Thyroid gland (tissue), 4 donors: Measurements from ENCODE around the gene ZNF860. TPM values are rescaled to one million over a fixed set of nuclear protein-coding genes. Genes with fewer than 3 reads are reported as not detected.

Experiments
- DNase-seq, 2 donors: peaks; one replicate each; pipeline ENCODE4 v3.0.0-alpha.2; 2019
- H3K27ac ChIP-seq, 3 donors: fragments of 200-600 bp; sonication (generic); 1 replicate in 2 of 3; 2 replicates in 1 of 3; pipeline ENCODE4 v1.5.1; 2016 to 2019; ENCODE audit warnings: mild to moderate bottlenecking in 1 of 3, moderate library complexity in 1 of 3
- H3K27me3 ChIP-seq: fragments of 200-600 bp; sonication (generic); one replicate; pipeline ENCODE4 v1.5.1; 2019
- H3K36me3 ChIP-seq, 2 donors: fragments of 200-600 bp; sonication (generic); one replicate each; pipeline ENCODE4 v1.5.1; 2016 to 2019
- H3K4me1 ChIP-seq, 2 donors: fragments of 200-600 bp; sonication (generic); one replicate each; pipeline ENCODE4 v1.5.1; 2017 to 2019
- H3K4me3 ChIP-seq, 3 donors: fragments of 200-600 bp; sonication (generic); replicated peaks in 1 of 3; 1 replicate in 2 of 3; 2 replicates in 1 of 3; pipeline ENCODE4 v1.5.1; 2016; ENCODE audit warnings: mild to moderate bottlenecking in 1 of 3
- H3K9me3 ChIP-seq: fragments of 200-600 bp; sonication (generic); one replicate; pipeline ENCODE4 v1.5.1; 2017
- CTCF ChIP-seq, 6 experiments: fragments of 200-600 bp in 3 of 6; fragments of 450-650 bp in 3 of 6; sonication (generic) in 3 of 6; IDR thresholded peaks; one replicate each; pipeline ENCODE4 v1.5.1; 2016 to 2019; ENCODE audit warnings: antibody characterized with exemption in 6 of 6, mild to moderate bottlenecking in 2 of 6, inconsistent platforms in 1 of 6, moderate library complexity in 1 of 6
- POLR2A ChIP-seq, 2 donors: fragments of 450-650 bp; IDR thresholded peaks; one replicate each; pipeline ENCODE4 v1.6.1; 2017; ENCODE audit warnings: antibody characterized with exemption in 2 of 2, mild to moderate bottlenecking in 2 of 2, moderate library complexity in 1 of 2
- WGBS, 2 donors: methylation state at CpG; one replicate each; pipeline ENCODE4 v1.1.5; 2017; 5-methylcytosine and 5-hydroxymethylcytosine counted together
- intact Hi-C: fragments of 100-400 bp; cut with DNase I; formaldehyde crosslinking; loops from one replicate; pipeline ENCODE4 v1.15.1; 2023
- total RNA-seq, 4 donors: library from RNA; depleted of rRNA; stranded (reverse); fragments of >200 nt; gene quantifications; one replicate each; pipeline ENCODE4 v1.2.3, GENCODE V29; 2016

ZNF860 gene
- total RNA-seq, 4 donors from 2014 or later = 0.67 to 1.6 (median 1.4) TPM

GRCh38 chr3:31936420-31937060 is 45.0 kb upstream of the ZNF860 start:
- intact Hi-C loops = no loop called here
- Histone ChIP-seq H3K27me3 (no peaks in the 10 kb centered on the region), H3K4me3 (no peak overlapping the region), H3K4me1 (peaks cover 3 to 39% of the 10 kb centered on the region in 2 donors), H3K9me3 (no peaks in the 10 kb centered on the region), H3K27ac (no peak overlapping the region), H3K36me3 (no peaks in the 10 kb centered on the region)
- 28 to 39% methylated on average over 1 of the region's 1 CpG for WGBS, 2 donors
- no peak for TF ChIP-seq POLR2A (IDR thresholded peaks at IDR 0.05)
- no peak for TF ChIP-seq CTCF (IDR thresholded peaks at IDR 0.05)
- no peak for DNase-seq

- Histone ChIP-seq H3K4me3 (no peak overlapping the region), H3K27me3 (no peaks in the 10 kb centered on the region), H3K4me1 (peaks cover 4 to 39% of the 10 kb centered on the region in 2 donors), H3K36me3 (no peaks in the 10 kb centered on the region), H3K27ac (no peak overlapping the region), H3K9me3 (no peaks in the 10 kb centered on the region)
- 76 to 93% methylated on average over 4 of the region's 4 CpGs for WGBS, 2 donors
- no peak for DNase-seq
- TF ChIP-seq CTCF (IDR thresholded peaks at IDR 0.05) = no peak
- no peak for TF ChIP-seq POLR2A (IDR thresholded peaks at IDR 0.05)
- intact Hi-C loops = no loop called here
Observed at GRCh38 chr3:31937225-31937624, 44.3 kb upstream of the ZNF860 start.

GRCh38 chr3:31942446-31942845 is 39.1 kb upstream of the ZNF860 start:
- Histone ChIP-seq H3K27ac (no peak overlapping the region), H3K4me3 (no peak overlapping the region), H3K9me3 (no peaks in the 10 kb centered on the region), H3K36me3 (no peaks in the 10 kb centered on the region), H3K27me3 (no peaks in the 10 kb centered on the region), H3K4me1 (peaks cover 4 to 13% of the 10 kb centered on the region in 2 donors)
- DNase-seq = no peak
- WGBS, 2 donors = 96 to 97% methylated on average over 2 of the region's 2 CpGs
- intact Hi-C loops = no loop called here
- TF ChIP-seq POLR2A (IDR thresholded peaks at IDR 0.05) (no peak), CTCF (IDR thresholded peaks at IDR 0.05) (no peak)

- Histone ChIP-seq H3K4me1 (peaks cover 4 to 13% of the 10 kb centered on the region in 2 donors), H3K9me3 (no peaks in the 10 kb centered on the region), H3K4me3 (no peak overlapping the region), H3K27ac (no peak overlapping the region), H3K27me3 (no peaks in the 10 kb centered on the region), H3K36me3 (no peaks in the 10 kb centered on the region)
- DNase-seq = no peak
- TF ChIP-seq POLR2A (IDR thresholded peaks at IDR 0.05) = no peak
- TF ChIP-seq CTCF (IDR thresholded peaks at IDR 0.05) = no peak
- intact Hi-C loops = no loop called here
Observed at GRCh38 chr3:31943041-31943440, 38.5 kb upstream of the ZNF860 start.

GRCh38 chr3:31945738-31946052 is 35.9 kb upstream of the ZNF860 start:
- Histone ChIP-seq H3K4me3 (no peak overlapping the region), H3K4me1 (peaks cover 4 to 13% of the 10 kb centered on the region in 2 donors), H3K36me3 (no peaks in the 10 kb centered on the region), H3K27me3 (no peaks in the 10 kb centered on the region), H3K27ac (peak overlapping the region in 2 of 3 donors; percentile 2 to 28), H3K9me3 (no peaks in the 10 kb centered on the region)
- DNase-seq = no peak
- intact Hi-C loops = no loop called here
- WGBS, 2 donors = 65 to 91% methylated on average over 3 of the region's 3 CpGs
- TF ChIP-seq POLR2A (IDR thresholded peaks at IDR 0.05) (no peak), CTCF (IDR thresholded peaks at IDR 0.05) (no peak)
